HTERT RPE-1 (cell line): ENCODE results near the gene SLC13A5.
"Not testable (repeated sequence)": the region's sequence is repeated elsewhere in the genome, so short reads cannot be mapped to it uniquely, and the experiment has no call there.

Source experiments
- in situ Hi-C: fragments of 300-500 bp; cut with MboI; formaldehyde crosslinking; loops from 4 replicates; pipeline ENCODE4 v1.14.3; 2020; ENCODE audit warnings: low sequenced_read_pairs

SLC13A5 gene

GRCh38 chr17:6666557-6666956 lies 46.6 kb downstream of the SLC13A5 start:
- in situ Hi-C loops, result no loop called here

GRCh38 chr17:6666077-6666521 lies 47.1 kb downstream of the SLC13A5 start:
- in situ Hi-C loops, result no loop called here

GRCh38 chr17:6663200-6663599 lies 50.0 kb downstream of the SLC13A5 start:
- in situ Hi-C loops, result not testable (repeated sequence)

GRCh38 chr17:6661464-6661848 lies 51.7 kb downstream of the SLC13A5 start:
- in situ Hi-C loops, result no loop called here

- in situ Hi-C loops, result no loop called here
Measured at GRCh38 chr17:6660805-6661463, 52.2 kb downstream of the SLC13A5 start.

- in situ Hi-C loops, result no loop called here
Measured at GRCh38 chr17:6660101-6660500, 53.1 kb downstream of the SLC13A5 start.

- in situ Hi-C loops, result not testable (repeated sequence)
Measured at GRCh38 chr17:6658411-6658810, 54.8 kb downstream of the SLC13A5 start.

- in situ Hi-C loops, result no loop called here
Measured at GRCh38 chr17:6657633-6658287, 55.4 kb downstream of the SLC13A5 start.

GRCh38 chr17:6656797-6657632 lies 56.2 kb downstream of the SLC13A5 start:
- in situ Hi-C loops, result not testable (repeated sequence)

- in situ Hi-C loops, result not testable (repeated sequence)
Measured at GRCh38 chr17:6655732-6656361, 57.3 kb downstream of the SLC13A5 start.

- in situ Hi-C loops, result no loop called here
Measured at GRCh38 chr17:6654841-6655731, 58.1 kb downstream of the SLC13A5 start.

- in situ Hi-C loops, result no loop called here
Measured at GRCh38 chr17:6651919-6652452, 61.2 kb downstream of the SLC13A5 start.

- in situ Hi-C loops, result no loop called here
Measured at GRCh38 chr17:6651354-6651918, 61.7 kb downstream of the SLC13A5 start, which contains the start of the genes C17orf100 and MED31. Gene C17orf100 (plus strand): TSS chr17:6651762. CDS start chr17:6651914, 152 bp downstream. Gene MED31 (minus strand): TSS chr17:6651605. CDS start chr17:6651528, 77 bp downstream.

GRCh38 chr17:6648181-6648580 lies 65.0 kb downstream of the SLC13A5 start:
- in situ Hi-C loops, result no loop called here

- in situ Hi-C loops, result no loop called here
Measured at GRCh38 chr17:6643451-6644125, 69.6 kb downstream of the SLC13A5 start.

- in situ Hi-C loops, result no loop called here
Measured at GRCh38 chr17:6642592-6642991, 70.6 kb downstream of the SLC13A5 start.

- in situ Hi-C loops, result no loop called here
Measured at GRCh38 chr17:6641247-6641863, 71.8 kb downstream of the SLC13A5 start.

GRCh38 chr17:6640536-6641246 lies 72.5 kb downstream of the SLC13A5 start, which contains the start of the genes KIAA0753 and TXNDC17:
Gene KIAA0753 (minus strand): TSS chr17:6640711. CDS start chr17:6635103, 5,608 bp downstream.
Gene TXNDC17 (plus strand): TSS chr17:6641060. CDS start chr17:6641083, 23 bp downstream.
- in situ Hi-C loops, result no loop called here
